Measurements from ENCODE around the gene CTNNA2.

- no peak for TF ChIP-seq EGR1 (conservative IDR thresholded peaks at IDR 0.05)
- TF ChIP-seq USF1 (CRISPR knock-in tag; IDR thresholded peaks at IDR 0.05), result no peak
- no peak for TF ChIP-seq EP300 (IDR thresholded peaks at IDR 0.05; ENCODE audit: low read length)
- TF ChIP-seq TARDBP (IDR thresholded peaks at IDR 0.05), result no peak
- no peak for TF ChIP-seq TRIM28 (IDR thresholded peaks at IDR 0.05)
- TF ChIP-seq ZBTB33 (CRISPR knock-in tag; IDR thresholded peaks at IDR 0.05), result no peak
- TF ChIP-seq CHAMP1 (IDR thresholded peaks at IDR 0.05), result no peak
- no peak for TF ChIP-seq LCOR (CRISPR knock-in tag; IDR thresholded peaks at IDR 0.05)
- no peak for TF ChIP-seq THAP7 (CRISPR knock-in tag; IDR thresholded peaks at IDR 0.05)
- no peak for TF ChIP-seq ELF4 (CRISPR knock-in tag; IDR thresholded peaks at IDR 0.05)
- no peak for TF ChIP-seq SMARCA4 (IDR thresholded peaks at IDR 0.05)
- TF ChIP-seq NFYB (IDR thresholded peaks at IDR 0.05; ENCODE audit: extremely low read depth, insufficient read length), result no peak
- no peak for TF ChIP-seq CTCF (IDR thresholded peaks at IDR 0.05 in 2 of 3, conservative IDR thresholded peaks at IDR 0.05 in 1 of 3; ENCODE audit: insufficient read depth in 2 of 3, low read depth in 1 of 3, low read length in 3 of 3)
- TF ChIP-seq RAD21 (CRISPR knock-in tag; conservative IDR thresholded peaks at IDR 0.05 in 1 of 2, IDR thresholded peaks at IDR 0.05 in 1 of 2), result no peak
Observed at GRCh38 chr2:80058562-80058961, 545.7 kb downstream of the CTNNA2 start.

Data from K562 (cell line).